A549 treated with Mapracorat at 1 μM for 4 hours (cell line): ENCODE results near the gene MPC1L. TPM values are rescaled to one million over a fixed set of nuclear protein-coding genes. Genes with fewer than 3 reads are reported as not detected.

Source experiments
- total RNA-seq: library from RNA; stranded (reverse); fragments of 200-300 nt; extraction: Qiagen RNA extraction; gene quantifications from 5 replicates; pipeline ENCODE4 v1.2.3, GENCODE V29; 2022

The MPC1L gene
- not detected in 5 replicates for total RNA-seq

GRCh38 chrX:40623139-40623536, at the start of gene MPC1L:
TSS of gene MPC1L (plus strand) at chrX:40623428. CDS start at chrX:40623566, 138 bp downstream.

GRCh38 chrX:40580537-40581335, 42.5 kb upstream of the MPC1L start, which contains the start of gene ATP6AP2:
TSS of gene ATP6AP2 (plus strand) at chrX:40580970. CDS start at chrX:40581066, 96 bp downstream.

GRCh38 chrX:40647307-40648197, 24.3 kb downstream of the MPC1L start, which contains the start of gene CXorf38:
TSS of gene CXorf38 (minus strand) at chrX:40647561. CDS start at chrX:40647520, 41 bp downstream.

Other genes with a start within 250 kb of the MPC1L start
- 117 to 148 TPM (median 141 TPM) in 5 replicates for gene ATP6AP2, start 42.5 kb upstream of the MPC1L start, total RNA-seq
- 8.5 to 12.4 TPM (median 10.8 TPM) in 5 replicates for gene CXorf38, start 24.1 kb downstream of the MPC1L start, total RNA-seq
- gene MED14, start 112.1 kb downstream of the MPC1L start, total RNA-seq = 19.4 to 23.2 TPM (median 22.5 TPM) in 5 replicates